HG03196 (cell line): ENCODE measurements around the gene SELENOF.
A peak's percentile ranks its signal among the peaks of the same experiment; 100 is the strongest.
"Not testable (repeated sequence)": the region's sequence is repeated elsewhere in the genome, so short reads cannot be mapped to it uniquely, and the experiment has no call there.

ENCODE experiments used
- ATAC-seq: cut with Tn5 transposase; IDR thresholded peaks from one replicate; pipeline ENCODE4 v1.9.1; 2021; ENCODE audit not compliant: unreplicated experiment

The SELENOF gene

GRCh38 chr1:86922445-86922844 lies 8.5 kb upstream of the SELENOF start:
- no peak for ATAC-seq

- ATAC-seq: no peak
Observed at GRCh38 chr1:86916752-86917151, 2.8 kb upstream of the SELENOF start.

- ATAC-seq: no peak
Observed at GRCh38 chr1:86915737-86916235, 1.9 kb upstream of the SELENOF start.

- ATAC-seq: peak; percentile 26
Observed at GRCh38 chr1:86914998-86915736, 1.2 kb upstream of the SELENOF start.

GRCh38 chr1:86914601-86914997 lies 673 bp upstream of the SELENOF start, which contains the start of gene HS2ST1:
Gene HS2ST1 (plus strand): TSS chr1:86914635.
- peak; percentile 50 for ATAC-seq

- no peak for ATAC-seq
Observed at GRCh38 chr1:86913399-86913895, 479 bp downstream of the SELENOF start.

GRCh38 chr1:86912281-86912900 lies 1.5 kb downstream of the SELENOF start:
- no peak for ATAC-seq

DNA sequence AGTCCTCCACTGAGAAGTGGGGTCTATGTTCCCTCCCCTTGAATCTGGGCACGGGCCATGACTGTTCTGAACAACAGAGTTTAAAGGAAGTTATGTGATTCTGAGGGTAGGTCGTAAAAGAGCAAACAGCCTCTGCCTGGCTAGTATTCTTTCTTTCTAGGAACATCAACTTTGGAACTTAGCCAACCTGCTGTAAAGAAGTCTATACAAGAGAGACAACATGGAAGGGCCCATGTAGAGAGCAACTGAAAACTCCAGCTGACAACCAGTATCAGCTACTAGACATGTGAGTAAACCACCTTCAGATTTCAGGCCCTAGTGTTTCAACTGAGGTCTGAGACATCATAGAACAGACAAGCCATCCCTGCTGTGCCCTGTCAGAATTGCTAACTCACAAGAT lies 7.5 kb downstream of the SELENOF start:
- no peak for ATAC-seq

GRCh38 chr1:86905875-86906274 lies 8.1 kb downstream of the SELENOF start:
- ATAC-seq: no peak

GRCh38 chr1:86899401-86899800 lies 14.5 kb downstream of the SELENOF start:
- ATAC-seq: not testable (repeated sequence)

DNA sequence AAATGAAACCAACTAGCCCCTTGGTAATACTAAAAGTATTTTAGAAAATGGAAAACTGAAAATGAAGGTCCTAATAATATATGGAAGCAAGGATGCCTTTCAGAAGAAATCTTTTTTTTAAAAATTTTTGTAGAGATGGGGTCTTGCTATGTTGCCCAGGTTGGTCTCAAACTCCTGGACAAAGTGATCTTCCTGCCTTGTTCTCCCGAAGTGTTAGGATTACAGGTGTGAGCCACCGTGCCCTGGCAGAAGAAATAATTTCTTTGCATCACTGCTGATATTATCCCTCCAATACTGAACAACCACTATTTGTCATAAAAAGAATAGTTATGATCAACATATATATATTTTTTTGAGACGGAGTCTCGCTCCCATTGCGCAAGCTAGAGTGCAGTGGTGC lies 25.6 kb downstream of the SELENOF start:
- no peak for ATAC-seq

DNA sequence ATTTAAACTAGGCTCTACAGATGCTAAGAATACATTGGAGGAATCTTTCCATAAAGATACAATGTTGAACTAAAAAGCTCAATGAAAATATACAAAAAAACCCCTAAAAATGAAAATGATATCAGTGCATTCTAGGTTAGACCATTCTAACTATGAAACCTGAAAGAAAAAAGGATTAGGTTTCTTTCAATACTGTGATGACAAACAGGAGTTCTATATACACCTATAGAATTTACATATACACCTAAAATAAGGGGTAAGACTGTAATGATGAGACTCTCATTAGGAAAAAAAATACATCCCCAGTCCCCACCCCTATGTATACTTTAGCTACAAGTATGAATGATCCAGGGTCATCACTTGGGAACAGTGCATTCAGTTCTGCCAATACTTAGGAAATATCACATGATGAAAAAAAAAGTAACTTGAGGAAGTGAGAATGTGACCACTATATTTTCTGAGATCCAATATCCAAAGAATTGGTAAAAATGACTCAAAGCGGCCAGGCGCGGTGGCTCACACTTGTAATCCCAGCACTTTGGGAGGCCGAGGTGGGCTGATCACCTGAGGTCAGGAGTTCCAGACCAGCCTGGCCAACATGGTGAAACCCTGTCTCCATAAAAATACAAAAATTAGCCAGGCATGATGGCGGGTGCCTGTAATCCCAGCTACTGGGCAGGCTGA lies 26.3 kb downstream of the SELENOF start:
- ATAC-seq: no peak

GRCh38 chr1:86875722-86876121 lies 38.2 kb downstream of the SELENOF start:
- ATAC-seq: no peak

- ATAC-seq: no peak
Observed at GRCh38 chr1:86872086-86872485, 41.8 kb downstream of the SELENOF start.

DNA sequence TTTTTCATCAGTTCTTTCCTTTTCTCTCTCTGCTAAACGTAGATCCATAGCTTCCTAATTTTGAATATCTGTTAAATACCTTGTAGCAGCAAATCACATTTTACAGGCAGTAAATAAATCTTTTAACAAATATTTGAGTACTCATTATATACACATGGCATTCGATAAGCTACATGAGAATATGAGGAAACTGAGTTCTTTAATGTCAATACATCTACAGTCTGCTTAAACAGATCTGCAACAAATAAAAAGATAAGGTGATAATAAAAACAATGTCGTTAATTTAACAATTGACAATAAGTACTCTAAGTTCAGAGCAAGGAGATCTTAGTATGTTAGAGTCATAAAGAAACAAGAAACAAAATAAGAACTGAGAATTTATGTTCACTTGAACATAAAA lies 42.9 kb downstream of the SELENOF start:
- ATAC-seq: no peak

DNA sequence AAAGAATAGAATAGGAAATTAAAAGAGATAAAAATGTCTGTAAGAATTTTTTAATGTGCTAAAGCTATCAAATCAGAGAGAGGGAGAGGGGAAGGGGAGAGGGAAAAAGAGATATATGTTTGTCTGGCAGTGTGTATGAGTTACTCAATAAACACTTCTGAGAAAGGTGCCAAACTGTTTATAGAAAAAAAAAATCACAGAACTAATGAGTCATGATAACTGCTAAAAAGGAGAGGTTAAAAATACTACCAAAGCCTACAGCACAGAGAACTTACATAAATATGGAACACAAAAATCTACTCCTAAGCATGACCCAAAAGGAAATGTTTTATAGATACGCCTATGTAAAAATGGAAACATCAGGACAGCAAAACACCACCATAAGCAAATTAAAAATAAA lies 45.4 kb downstream of the SELENOF start:
- ATAC-seq: no peak

DNA sequence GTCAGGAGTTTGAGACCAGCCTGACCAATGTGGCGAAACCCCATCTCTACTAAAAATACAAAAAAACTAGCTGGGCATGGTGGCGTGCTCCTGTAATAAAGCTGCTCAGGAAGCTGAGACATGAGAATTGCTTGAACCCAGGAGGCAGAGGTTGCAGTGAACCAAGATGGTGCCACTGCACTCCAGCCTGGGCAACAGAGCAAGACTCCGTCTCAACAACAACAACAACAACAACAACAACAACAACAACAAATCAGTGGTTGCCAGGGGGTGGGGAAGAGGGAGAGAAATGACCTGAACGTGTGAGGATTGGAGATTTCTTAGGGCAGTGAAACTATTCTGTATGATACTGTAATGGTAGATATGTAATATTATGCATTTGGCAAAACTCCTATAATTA lies 46.6 kb downstream of the SELENOF start:
- not testable (repeated sequence) for ATAC-seq

GRCh38 chr1:86866665-86867064 lies 47.3 kb downstream of the SELENOF start:
- ATAC-seq: no peak

- ATAC-seq: peak; percentile 55
Observed at GRCh38 chr1:86865973-86866637, 47.8 kb downstream of the SELENOF start.

- ATAC-seq: no peak
Observed at GRCh38 chr1:86862920-86863319, 51.0 kb downstream of the SELENOF start.

DNA sequence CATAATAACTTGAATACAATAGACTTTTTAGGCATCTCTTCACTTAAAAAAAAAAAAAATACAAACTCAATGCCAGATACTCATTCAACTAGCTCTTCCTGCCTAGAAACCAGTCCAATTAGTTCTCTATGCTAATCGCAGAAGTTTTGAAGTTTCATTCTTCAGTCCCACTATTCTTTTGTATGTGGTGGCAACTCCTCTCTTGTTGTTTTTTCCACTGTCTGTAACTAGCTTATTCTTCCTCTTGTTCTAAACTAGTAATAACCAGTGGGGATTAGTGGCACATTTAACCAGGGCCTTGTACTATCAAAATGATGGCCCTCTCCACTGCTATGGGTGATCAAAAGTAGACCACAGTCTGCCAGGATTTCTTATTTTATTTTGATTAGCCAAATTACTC lies 52.5 kb downstream of the SELENOF start:
- ATAC-seq: no peak
